ENCODE results near the gene LRCH4. TPM values are rescaled to one million over a fixed set of nuclear protein-coding genes. Genes with fewer than 3 reads are reported as not detected.

The LRCH4 gene
- total and polyA plus RNA-seq, 2 of the 13 experiments (the other 11 are each of a cell fraction or from before 2014, with no cell fraction given): 7.0 to 9.3 TPM

DNA sequence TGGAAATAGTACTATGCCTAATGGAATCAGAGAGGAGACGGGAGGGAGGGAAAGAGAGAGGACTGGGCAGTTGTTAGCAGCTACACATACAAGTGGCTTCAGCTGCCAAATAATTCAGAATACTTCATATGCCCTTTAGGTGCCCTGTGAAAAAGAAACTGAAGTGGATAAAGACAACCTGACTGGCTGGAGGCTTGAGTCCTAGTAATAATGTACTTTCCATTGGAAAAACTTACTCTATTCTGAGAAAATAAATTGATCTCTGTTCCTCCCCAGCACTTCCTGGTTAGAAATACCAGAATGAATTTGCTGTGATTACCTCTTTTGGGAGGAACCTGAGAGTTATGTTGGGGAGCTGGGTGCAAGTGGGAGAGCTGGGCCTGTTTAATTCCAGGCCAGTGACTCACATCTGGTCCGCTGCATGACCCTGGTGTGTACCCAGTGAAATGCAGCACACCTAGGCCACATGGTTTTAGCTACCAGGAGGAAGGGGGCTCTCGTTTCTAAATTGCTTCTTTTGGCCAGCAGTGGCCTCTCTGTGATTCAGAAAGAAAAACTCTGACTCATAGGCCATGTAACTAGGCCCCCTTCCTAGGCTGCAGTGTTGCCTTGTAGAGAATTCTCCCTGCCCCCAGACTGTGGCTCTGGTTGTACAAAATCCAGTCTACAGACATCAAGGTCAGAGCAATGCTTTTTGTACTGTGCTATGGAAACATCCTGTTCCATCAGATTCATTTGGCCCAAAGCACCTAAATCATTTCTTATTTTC is 40.4 kb downstream of the LRCH4 start (continued):
- TF ChIP-seq, protein P1, sequence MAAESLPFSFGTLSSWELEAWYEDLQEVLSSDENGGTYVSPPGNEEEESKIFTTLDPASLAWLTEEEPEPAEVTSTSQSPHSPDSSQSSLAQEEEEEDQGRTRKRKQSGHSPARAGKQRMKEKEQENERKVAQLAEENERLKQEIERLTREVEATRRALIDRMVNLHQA (CRISPR knock-in tag; IDR thresholded peaks at IDR 0.05): no peak
- TF ChIP-seq NFYB (CRISPR knock-in tag; IDR thresholded peaks at IDR 0.05) (no peak), FOXP4 (CRISPR knock-in tag; IDR thresholded peaks at IDR 0.05) (no peak), USF2 (IDR thresholded peaks at IDR 0.05; ENCODE audit: low read depth, low read length) (no peak), USF2 (CRISPR knock-in tag; IDR thresholded peaks at IDR 0.05; ENCODE audit: borderline replicate concordance) (no peak), ZNF670 (CRISPR knock-in tag; IDR thresholded peaks at IDR 0.05; ENCODE audit: borderline replicate concordance) (no peak), KDM5B (CRISPR knock-in tag; IDR thresholded peaks at IDR 0.05; ENCODE audit: borderline replicate concordance) (peak; percentile 25; the same call in 1 of the 2 replicates), ZNF326 (CRISPR knock-in tag; IDR thresholded peaks at IDR 0.05; ENCODE audit: borderline replicate concordance) (no peak), TBX3 (IDR thresholded peaks at IDR 0.05; ENCODE audit: borderline replicate concordance) (no peak), ZNF513 (CRISPR knock-in tag; conservative IDR thresholded peaks at IDR 0.05) (no peak), KMT2B (CRISPR knock-in tag; IDR thresholded peaks at IDR 0.05) (0 out of 2 replicates have a peak, but pooled peaks have one; percentile 19), TOPORS (CRISPR knock-in tag; IDR thresholded peaks at IDR 0.05) (no peak), ZNF232 (CRISPR knock-in tag; IDR thresholded peaks at IDR 0.05; ENCODE audit: borderline replicate concordance) (peak; percentile 46; the same call in 1 of the 2 replicates), HOXA3 (CRISPR knock-in tag; IDR thresholded peaks at IDR 0.05) (no peak), ZMYM4 (CRISPR knock-in tag; IDR thresholded peaks at IDR 0.05) (no peak), PHB2 (IDR thresholded peaks at IDR 0.05; ENCODE audit: partially characterized antibody) (no peak), MAZ (IDR thresholded peaks at IDR 0.05; ENCODE audit: borderline replicate concordance, low read depth, low read length) (no peak), MAZ (CRISPR knock-in tag; IDR thresholded peaks at IDR 0.05; ENCODE audit: low read depth) (0 out of 2 replicates have a peak, but pooled peaks have one; percentile 8), ZNF781 (CRISPR knock-in tag; IDR thresholded peaks at IDR 0.05; ENCODE audit: borderline replicate concordance, not compliant biosample characterization) (no peak), ZNF124 (CRISPR knock-in tag; IDR thresholded peaks at IDR 0.05) (no peak; the same call in 1 of the 2 replicates), NFRKB (IDR thresholded peaks at IDR 0.05) (no peak)
- TF ChIP-seq, protein P2, sequence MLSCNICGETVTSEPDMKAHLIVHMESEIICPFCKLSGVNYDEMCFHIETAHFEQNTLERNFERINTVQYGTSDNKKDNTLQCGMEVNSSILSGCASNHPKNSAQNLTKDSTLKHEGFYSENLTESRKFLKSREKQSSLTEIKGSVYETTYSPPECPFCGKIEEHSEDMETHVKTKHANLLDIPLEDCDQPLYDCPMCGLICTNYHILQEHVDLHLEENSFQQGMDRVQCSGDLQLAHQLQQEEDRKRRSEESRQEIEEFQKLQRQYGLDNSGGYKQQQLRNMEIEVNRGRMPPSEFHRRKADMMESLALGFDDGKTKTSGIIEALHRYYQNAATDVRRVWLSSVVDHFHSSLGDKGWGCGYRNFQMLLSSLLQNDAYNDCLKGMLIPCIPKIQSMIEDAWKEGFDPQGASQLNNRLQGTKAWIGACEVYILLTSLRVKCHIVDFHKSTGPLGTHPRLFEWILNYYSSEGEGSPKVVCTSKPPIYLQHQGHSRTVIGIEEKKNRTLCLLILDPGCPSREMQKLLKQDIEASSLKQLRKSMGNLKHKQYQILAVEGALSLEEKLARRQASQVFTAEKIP (CRISPR knock-in tag; IDR thresholded peaks at IDR 0.05; ENCODE audit: borderline replicate concordance): no peak

Data from HepG2 (cell line).